Activated T-cell treated with anti-CD3 and anti-CD28 coated beads for 4 hours (primary cell): ENCODE data around the gene RIMS1.
"Not testable (repeated sequence)": the region's sequence is repeated elsewhere in the genome, so short reads cannot be mapped to it uniquely, and the experiment has no call there.

Experiments
- DNase-seq: peaks from one replicate; pipeline ENCODE4 v3.0.0-alpha.2; 2020

Gene RIMS1

DNA sequence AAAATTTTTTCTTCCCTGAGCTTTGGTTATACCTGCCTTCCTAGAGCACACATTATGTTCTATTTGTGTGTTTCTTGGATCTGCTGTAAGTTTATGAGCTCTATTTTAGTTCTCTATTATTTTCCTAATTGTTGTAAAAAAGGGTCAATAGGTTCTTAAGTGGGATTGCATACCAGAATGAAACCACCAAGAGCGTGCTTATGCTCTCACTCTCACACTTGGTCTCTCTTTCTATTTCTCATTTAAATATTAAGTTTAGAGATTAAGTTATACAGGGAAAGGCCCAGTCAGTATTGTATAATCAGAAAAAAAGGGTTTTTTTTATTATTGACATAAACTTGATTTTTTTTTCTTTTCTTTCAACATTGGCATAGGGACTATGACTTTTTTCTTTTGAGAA is 96.8 kb downstream of the RIMS1 start:
- DNase-seq = no peak

DNA sequence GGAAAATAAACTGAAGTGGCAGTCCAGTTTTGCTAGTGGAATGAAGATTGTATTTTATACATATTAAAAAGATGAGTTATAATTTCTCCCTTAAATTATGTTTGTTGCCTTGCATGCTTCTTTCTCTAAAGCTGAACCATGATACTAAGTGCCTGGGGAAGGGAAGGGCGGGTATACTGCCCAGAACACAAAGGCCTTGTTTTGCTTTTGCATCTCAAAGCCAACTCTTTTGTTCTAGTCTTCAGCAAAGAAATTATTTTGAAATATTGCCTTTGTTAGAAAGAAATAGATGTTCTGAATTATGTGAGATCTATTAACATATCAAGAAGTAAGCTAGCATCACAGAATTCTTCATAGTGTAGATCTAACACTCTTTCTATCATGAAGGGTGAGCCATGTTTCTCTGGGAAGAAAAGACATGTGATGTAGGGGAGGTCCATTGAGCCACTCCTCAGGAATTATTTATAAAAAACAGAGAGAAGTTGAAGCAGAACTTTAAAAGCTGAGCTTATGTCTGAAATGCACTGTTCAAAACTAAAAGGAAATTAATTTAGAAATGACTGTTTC is 108.4 kb downstream of the RIMS1 start:
- DNase-seq = no peak

GRCh38 chr6:71997341-71997740 is 111.0 kb downstream of the RIMS1 start:
- DNase-seq = no peak

DNA sequence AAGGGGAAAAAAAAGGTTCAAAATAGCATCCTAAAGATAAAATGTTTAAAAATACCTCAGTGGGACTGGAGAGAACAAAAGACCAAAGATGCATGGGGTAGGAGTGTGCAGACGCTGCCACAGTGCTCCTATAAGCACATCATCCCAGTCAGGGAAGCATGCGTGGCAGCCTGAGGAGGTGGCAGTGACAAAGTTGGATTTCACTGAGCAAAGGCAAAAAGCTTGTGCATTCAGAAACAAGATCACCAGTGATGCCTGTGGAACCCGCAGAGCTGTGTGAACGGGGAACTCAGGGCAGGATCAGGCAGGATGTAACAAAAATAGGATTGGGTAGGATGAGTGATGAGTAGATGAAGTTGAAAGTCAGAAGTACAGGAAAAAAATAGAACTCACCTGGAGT is 116.1 kb downstream of the RIMS1 start:
- no peak for DNase-seq

- DNase-seq = not testable (repeated sequence)
Observed at GRCh38 chr6:72006591-72006990, 120.2 kb downstream of the RIMS1 start.

DNA sequence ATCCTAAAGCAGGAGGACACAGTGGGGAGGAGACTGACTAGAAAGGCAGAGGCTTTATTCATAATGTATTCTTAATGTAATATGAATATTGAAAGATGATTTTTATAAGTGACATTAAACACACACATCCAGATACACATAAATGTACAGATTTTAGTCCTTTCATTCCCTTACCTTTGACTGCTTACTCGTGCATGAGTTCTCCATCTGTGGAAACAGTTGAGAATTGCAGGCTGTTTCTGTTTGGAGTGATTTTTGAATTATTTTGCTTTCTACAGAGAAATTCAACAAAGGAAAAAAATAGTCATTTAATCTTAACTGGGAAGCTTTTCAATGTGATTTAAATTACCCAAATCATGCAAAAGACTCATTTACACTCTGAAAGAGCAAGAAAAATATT is 136.5 kb downstream of the RIMS1 start:
- DNase-seq = no peak

GRCh38 chr6:72031471-72031870 is 145.1 kb downstream of the RIMS1 start:
- DNase-seq = no peak

- no peak for DNase-seq
Observed at GRCh38 chr6:72032086-72032485, 145.7 kb downstream of the RIMS1 start.

DNA sequence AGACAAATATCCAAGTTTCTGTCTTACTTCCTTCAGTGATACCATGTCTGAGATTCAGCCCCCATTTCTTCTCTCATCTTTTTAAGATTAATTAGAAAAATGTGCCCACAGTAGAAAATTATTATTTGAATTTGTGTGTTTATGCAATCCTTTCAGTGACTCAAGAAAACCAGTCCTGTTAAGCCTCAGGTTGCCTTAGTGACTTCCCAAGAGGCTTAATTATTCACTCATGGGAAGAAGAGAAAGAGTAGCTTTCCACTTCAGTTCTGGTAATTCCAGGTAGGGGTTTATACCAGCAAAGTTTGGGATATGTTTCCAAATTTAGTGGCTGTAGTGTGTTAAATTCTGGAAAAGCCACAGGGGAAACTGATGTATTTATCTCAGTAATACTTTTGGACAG is 149.1 kb downstream of the RIMS1 start:
- DNase-seq = no peak

GRCh38 chr6:72035966-72036365 is 149.6 kb downstream of the RIMS1 start:
- DNase-seq = no peak

DNA sequence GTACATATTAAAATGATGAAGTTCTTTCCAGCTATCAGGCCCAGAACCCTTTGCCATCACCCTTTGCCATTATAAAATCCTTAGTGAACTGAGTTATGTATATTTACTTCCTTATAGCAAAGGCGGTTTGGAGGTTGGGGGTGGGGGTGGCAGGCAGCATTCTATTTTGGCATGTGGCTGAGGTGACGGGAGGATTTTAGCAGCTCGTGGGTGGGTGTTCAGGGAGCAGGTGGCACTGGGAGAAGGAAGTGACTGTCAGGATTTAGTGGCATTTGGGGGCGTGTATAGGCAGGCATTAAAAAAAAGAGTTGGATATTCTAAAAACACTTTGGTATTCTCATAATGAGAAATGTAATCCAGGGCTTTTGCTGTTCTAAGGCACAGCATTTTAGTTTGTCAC is 150.7 kb downstream of the RIMS1 start:
- no peak for DNase-seq

DNA sequence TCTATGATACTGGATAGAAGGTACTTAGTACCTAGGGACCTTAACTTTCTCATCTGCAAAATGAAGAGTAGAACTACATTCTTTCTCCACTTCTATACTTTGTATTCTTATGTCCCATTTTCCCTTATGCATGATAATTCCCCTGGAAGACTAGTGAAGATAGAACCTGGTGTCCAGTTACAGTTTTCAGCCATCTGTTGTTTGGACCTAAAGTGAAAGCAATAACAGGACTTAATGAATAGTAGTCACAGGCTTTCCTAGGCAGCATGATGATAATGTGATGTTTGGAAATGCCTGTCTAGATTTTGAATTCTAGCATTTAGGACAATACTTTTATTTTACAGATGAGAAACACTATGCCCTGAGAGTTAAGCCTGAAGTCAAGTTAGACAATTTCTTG is 153.8 kb downstream of the RIMS1 start:
- DNase-seq = no peak

DNA sequence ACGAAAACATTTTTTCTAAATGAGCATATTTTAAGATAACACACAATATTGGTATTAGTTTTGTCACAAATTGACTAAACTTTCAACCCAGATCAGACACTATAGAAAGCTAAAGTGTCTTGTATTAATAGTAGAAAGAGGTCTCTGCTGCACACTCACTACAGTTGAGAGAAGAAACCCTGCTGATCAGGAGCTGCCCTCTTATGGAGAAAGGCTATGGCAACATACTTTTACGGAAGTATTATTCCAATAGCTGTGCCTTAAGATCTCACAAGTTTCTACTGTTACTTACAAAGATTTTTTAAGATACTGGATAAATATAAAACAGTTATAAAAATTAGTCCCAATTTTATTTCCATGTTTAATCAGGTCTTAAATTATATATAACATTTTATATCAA is 155.7 kb downstream of the RIMS1 start:
- DNase-seq = no peak

- DNase-seq = no peak
Observed at GRCh38 chr6:72048080-72048479, 161.7 kb downstream of the RIMS1 start.

DNA sequence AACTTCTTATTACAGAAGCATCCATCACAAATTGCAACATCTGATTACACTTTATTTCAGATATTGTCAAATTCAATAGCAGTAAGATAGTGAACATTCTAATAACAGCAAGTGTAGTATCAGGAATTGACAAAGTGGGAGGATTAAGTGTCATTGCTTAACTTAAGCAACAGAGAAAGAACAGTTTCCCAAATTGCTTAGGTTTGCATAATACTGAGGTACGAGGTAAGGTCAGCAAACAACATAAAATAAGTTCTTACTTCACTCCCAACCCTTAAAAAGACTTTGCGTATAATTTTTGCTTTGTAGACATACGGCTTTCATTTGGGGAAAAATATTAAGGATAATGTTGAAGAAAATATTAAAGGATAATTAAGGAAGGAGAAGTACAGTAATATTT is 163.0 kb downstream of the RIMS1 start:
- no peak for DNase-seq

DNA sequence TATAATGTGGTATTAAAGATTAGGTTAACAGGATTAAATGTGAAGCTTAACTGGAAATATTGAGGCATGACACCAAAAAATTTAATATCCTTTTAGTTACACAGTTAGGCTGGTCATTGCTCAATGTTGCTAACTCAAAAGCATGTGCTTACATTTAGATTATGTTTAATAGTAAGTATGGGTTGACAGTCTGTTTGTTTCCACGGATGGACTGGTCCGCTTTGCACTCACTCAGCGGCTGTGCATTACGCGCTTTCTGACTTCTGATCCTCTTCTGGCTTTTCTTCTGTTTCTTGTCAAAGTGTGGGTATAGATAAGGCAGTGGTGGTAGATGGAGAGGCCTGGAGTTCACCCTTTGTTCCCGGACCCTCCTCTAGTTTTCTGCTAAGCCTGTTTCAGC is 174.9 kb downstream of the RIMS1 start:
- DNase-seq = no peak

GRCh38 chr6:72064399-72064975 is 178.1 kb downstream of the RIMS1 start:
- no peak for DNase-seq

- no peak for DNase-seq
Observed at GRCh38 chr6:72078096-72078495, 191.7 kb downstream of the RIMS1 start.

GRCh38 chr6:72080260-72080941 is 194.1 kb downstream of the RIMS1 start:
- DNase-seq = no peak

- no peak for DNase-seq
Observed at GRCh38 chr6:72081871-72082270, 195.5 kb downstream of the RIMS1 start.

DNA sequence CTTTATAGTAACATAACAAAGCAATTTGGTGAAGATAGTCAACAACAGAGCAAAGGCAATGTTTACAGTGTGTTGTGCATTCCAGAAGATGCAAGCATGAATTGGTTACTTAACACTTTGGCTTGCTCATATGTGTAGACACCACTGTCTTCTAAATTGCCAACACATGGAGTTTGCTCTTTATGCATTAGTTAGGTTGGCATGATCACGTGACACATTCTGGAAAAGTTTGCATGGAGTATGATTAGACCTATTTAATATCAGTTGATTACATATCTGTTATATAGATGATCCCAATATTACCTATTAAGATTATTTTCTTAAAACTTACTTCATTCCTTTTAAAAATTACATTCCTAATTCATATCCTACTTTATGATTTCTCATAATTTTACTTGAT is 197.6 kb downstream of the RIMS1 start:
- DNase-seq = no peak

DNA sequence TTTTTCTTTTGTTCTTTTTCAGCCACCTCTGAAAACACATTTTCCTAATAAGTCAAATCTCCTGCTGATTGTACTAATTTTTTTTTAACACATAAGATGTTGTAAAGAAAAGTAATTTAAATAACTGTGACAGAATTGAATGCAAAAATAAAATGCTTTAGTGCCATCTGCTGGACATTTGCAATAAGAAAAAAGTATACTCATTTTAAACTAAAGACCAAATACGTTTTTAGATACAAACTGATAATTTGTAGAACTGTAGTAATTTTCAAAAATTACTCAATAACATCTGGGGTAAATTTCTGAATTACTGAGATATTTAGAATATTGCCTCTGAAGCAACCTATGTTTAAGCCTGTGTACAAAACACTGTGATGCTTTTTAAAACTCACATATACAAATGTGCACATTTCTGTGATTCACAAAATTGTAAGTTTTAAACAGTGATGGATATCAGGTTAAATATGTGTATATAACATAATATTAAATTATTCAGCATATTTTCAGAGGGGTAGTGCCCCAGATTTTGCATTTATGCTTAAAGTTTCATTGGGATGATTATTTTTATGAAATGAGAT is 198.7 kb downstream of the RIMS1 start:
- DNase-seq = no peak

DNA sequence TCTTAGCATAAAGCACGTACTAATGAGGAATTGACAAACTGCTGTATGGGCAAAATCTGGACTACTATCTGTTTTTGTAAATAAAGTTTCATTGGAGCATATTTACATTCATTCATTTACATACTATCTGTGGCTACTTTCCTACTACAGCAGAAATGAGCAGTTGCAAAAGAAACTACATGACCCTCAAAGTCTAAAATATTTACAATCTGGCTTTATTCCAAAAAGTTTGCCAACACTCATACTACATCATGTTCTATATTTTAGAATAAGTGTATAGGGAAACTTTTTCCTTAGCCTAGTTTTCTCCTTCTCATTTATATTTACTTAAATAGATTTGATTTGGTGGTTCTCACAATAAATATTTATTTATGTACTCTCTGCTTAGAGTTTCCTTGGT is 208.2 kb downstream of the RIMS1 start:
- DNase-seq = no peak

DNA sequence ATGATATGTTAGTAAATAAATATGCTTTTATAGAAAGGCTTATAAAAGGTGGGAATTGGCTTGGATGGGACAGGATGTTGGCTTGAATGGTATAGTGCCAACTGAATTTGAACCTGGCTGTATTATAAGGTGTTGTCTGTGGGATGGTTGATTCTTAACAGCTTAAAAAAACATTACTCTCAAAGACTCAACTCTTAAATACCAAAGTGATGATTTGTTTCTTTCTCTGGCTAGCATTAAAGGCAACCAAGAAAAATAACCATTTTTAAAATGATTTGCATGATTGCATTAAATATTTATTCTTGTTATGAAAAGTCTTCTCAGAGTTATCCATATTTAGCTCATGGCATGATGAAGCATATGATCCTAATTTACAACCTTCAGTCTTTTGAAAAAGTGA is 216.2 kb downstream of the RIMS1 start:
- no peak for DNase-seq

DNA sequence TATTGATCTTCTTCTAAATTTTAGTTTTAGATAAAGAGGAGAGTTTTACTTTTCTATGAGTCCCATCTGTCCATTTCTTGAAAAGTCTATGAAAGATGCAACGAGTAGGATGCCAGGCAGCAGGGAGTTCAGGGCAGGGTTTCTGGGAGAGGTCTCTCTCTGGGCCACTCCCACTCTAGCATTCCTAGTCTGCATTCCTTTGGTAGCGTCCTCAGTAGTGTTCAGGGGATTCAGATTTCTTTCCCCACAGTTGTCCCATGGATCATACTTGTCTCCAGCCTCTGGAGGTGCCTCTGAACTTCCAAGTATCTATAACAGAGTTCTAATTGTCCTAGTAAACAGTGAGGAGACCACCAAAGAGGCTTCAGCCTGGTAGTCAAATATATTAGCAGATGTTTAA is 225.3 kb downstream of the RIMS1 start:
- DNase-seq = no peak
